H1 (cell line): ENCODE data around the gene DAW1. TPM values are rescaled to one million over a fixed set of nuclear protein-coding genes. Genes with fewer than 3 reads are reported as not detected.
A peak's percentile ranks its signal among the peaks of the same experiment; 100 is the strongest.

ENCODE experiments used
- CTCF ChIA-PET: fragments of 300-600 bp; sonication (Branson Sonifier 250); formaldehyde crosslinking; loops from one replicate; lab custom pipeline; 2021; ENCODE audit not compliant: partially characterized antibody; lab: Charles Lee
- POLR2A ChIA-PET: fragments of 300-600 bp; sonication (Branson Sonifier 250); formaldehyde crosslinking; loops from one replicate; lab custom pipeline; 2021; ENCODE audit warnings: inconsistent platforms; ENCODE audit not compliant: partially characterized antibody; lab: Charles Lee
- DNase-seq, 2 experiments: peaks; one replicate each; pipeline versions ENCODE4 v3.0.0 to v3.0.0-alpha.2; 2010 to 2022; ENCODE audit warnings: low spot score in 2 of 2, low read depth in 1 of 2, mixed read lengths in 1 of 2
- FAIRE-seq: peaks from 2 replicates; lab custom pipeline; 2011; peaks lifted over from hg19 to GRCh38; lab: Jason Lieb, UNC
- H2AFZ ChIP-seq: 2 replicates; pipeline ENCODE4 v1.8.1; 2012; ENCODE audit warnings: low read length, inconsistent platforms
- H2AK5ac ChIP-seq: 2 replicates; pipeline ENCODE4 v1.6.1; 2013; ENCODE audit warnings: low read depth, low read length
- H2BK120ac ChIP-seq: replicated peaks from 2 replicates; pipeline ENCODE3; 2013; ENCODE audit warnings: low read depth, low read length, inconsistent platforms
- H2BK12ac ChIP-seq: 2 replicates; pipeline ENCODE4 v1.6.1; 2013; ENCODE audit warnings: low read depth, low read length
- H2BK15ac ChIP-seq: 2 replicates; pipeline ENCODE4 v1.6.1; 2013; ENCODE audit warnings: low read length
- H2BK20ac ChIP-seq: 2 replicates; pipeline ENCODE4 v1.6.1; 2013; ENCODE audit warnings: low read length
- H2BK5ac ChIP-seq: 2 replicates; pipeline ENCODE4 v1.6.1; 2013; ENCODE audit warnings: low read depth, low read length
- H3K14ac ChIP-seq: 2 replicates; pipeline ENCODE4 v1.6.1; 2013; ENCODE audit warnings: inconsistent platforms; ENCODE audit not compliant: insufficient read length
- H3K18ac ChIP-seq: 2 replicates; pipeline ENCODE4 v1.6.1; 2013; ENCODE audit warnings: low read length; ENCODE audit errors: extremely low read depth
- H3K23ac ChIP-seq: 2 replicates; pipeline ENCODE4 v1.6.1; 2013; ENCODE audit warnings: inconsistent platforms; ENCODE audit not compliant: insufficient read length
- H3K23me2 ChIP-seq: 2 replicates; pipeline ENCODE4 v1.6.1; 2013; ENCODE audit warnings: low read depth, low read length
- H3K27ac ChIP-seq: 2 replicates; pipeline ENCODE4 v1.6.1; 2011; ENCODE audit warnings: low read depth, low read length, inconsistent platforms
- H3K27me3 ChIP-seq, 4 experiments: replicated peaks in 1 of 4; 1 replicate in 1 of 4; 2 replicates in 3 of 4; pipeline versions ENCODE4 v1.6.1 to v1.8.1; 2011 to 2013; ENCODE audit warnings: low read length in 3 of 4, mild to moderate bottlenecking in 3 of 4, inconsistent platforms in 2 of 4, mixed read lengths in 2 of 4, moderate library complexity in 1 of 4; ENCODE audit not compliant: control insufficient read depth in 3 of 4, insufficient read depth in 3 of 4; ENCODE audit errors: extremely low read depth in 1 of 4
- H3K36me3 ChIP-seq, 4 experiments: 2 replicates each; pipeline versions ENCODE4 v1.6.1 to v1.8.1; 2011 to 2013; ENCODE audit warnings: mild to moderate bottlenecking in 4 of 4, low read length in 3 of 4, moderate library complexity in 2 of 4, control low read depth in 1 of 4, inconsistent platforms in 1 of 4; ENCODE audit not compliant: insufficient read depth in 4 of 4, control insufficient read depth in 2 of 4
- H3K4ac ChIP-seq: replicated peaks from 2 replicates; pipeline ENCODE3; 2013; ENCODE audit warnings: low read length, low read depth, mixed read lengths, inconsistent platforms; ENCODE audit not compliant: insufficient read length
- H3K4me1 ChIP-seq, 4 experiments: replicated peaks in 1 of 4; 1 replicate in 1 of 4; 2 replicates in 3 of 4; pipeline versions ENCODE4 v1.6.1 to v1.8.1; 2011 to 2013; ENCODE audit warnings: low read length in 3 of 4, inconsistent platforms in 2 of 4, mixed read lengths in 1 of 4; ENCODE audit not compliant: insufficient read depth in 4 of 4, control insufficient read depth in 3 of 4
- H3K4me2 ChIP-seq, 2 experiments: 2 replicates each; pipeline versions ENCODE4 v1.6.1 to v1.8.1; 2011 to 2013; ENCODE audit warnings: low read depth in 2 of 2, low read length in 2 of 2, control low read depth in 1 of 2, inconsistent platforms in 1 of 2, mild to moderate bottlenecking in 1 of 2; ENCODE audit not compliant: insufficient read depth in 1 of 2
- H3K4me3 ChIP-seq, 4 experiments: fragments of 200-600, 300-600 bp in 1 of 4; sonication (generic), shearing (Covaris generic), sonication (Bioruptor Twin) in 1 of 4; 2 replicates each; pipeline versions ENCODE4 v1.5.1 to v1.8.1; 2011 to 2016; ENCODE audit warnings: low read length in 4 of 4, low read depth in 3 of 4, control low read depth in 2 of 4, inconsistent platforms in 2 of 4, mild to moderate bottlenecking in 2 of 4, mixed read lengths in 1 of 4, moderate library complexity in 1 of 4; ENCODE audit not compliant: insufficient read depth in 2 of 4; ENCODE audit errors: extremely low read depth in 1 of 4
- H3K56ac ChIP-seq: replicated peaks from 2 replicates; pipeline ENCODE3; 2013; ENCODE audit warnings: low read depth, mild to moderate bottlenecking, mixed read lengths, low read length, inconsistent platforms; ENCODE audit not compliant: insufficient read length
- H3K79me1 ChIP-seq: 2 replicates; pipeline ENCODE4 v1.6.1; 2013; ENCODE audit warnings: low read depth, low read length, control low read depth
- H3K79me2 ChIP-seq, 2 experiments: 2 replicates each; pipeline versions ENCODE4 v1.6.1 to v1.8.1; 2012 to 2013; ENCODE audit warnings: low read length in 2 of 2, mild to moderate bottlenecking in 2 of 2, inconsistent platforms in 1 of 2; ENCODE audit not compliant: insufficient read depth in 2 of 2, control insufficient read depth in 1 of 2
- H3K9ac ChIP-seq, 4 experiments: replicated peaks in 1 of 4; 1 replicate in 1 of 4; 2 replicates in 3 of 4; pipeline versions ENCODE4 v1.6.1 to v1.8.1; 2011 to 2013; ENCODE audit warnings: low read depth in 3 of 4, low read length in 3 of 4, control low read depth in 2 of 4, mild to moderate bottlenecking in 2 of 4, moderate library complexity in 2 of 4, inconsistent platforms in 1 of 4; ENCODE audit errors: extremely low read depth in 1 of 4
- H3K9me3 ChIP-seq, 2 experiments: 2 replicates each; pipeline versions ENCODE4 v1.6.1 to v1.8.1; 2012 to 2013; ENCODE audit warnings: mild to moderate bottlenecking in 2 of 2, moderate library complexity in 2 of 2, control low read depth in 1 of 2, inconsistent platforms in 1 of 2, low read depth in 1 of 2, low read length in 1 of 2, mixed read lengths in 1 of 2; ENCODE audit not compliant: insufficient read depth in 2 of 2
- H4K20me1 ChIP-seq, 2 experiments: replicated peaks in 1 of 2; 2 replicates each; pipeline versions ENCODE3 to v1.8.1; 2011 to 2013; ENCODE audit warnings: inconsistent platforms in 2 of 2, low read length in 2 of 2, mild to moderate bottlenecking in 1 of 2; ENCODE audit not compliant: insufficient read depth in 2 of 2, control insufficient read depth in 1 of 2
- H4K5ac ChIP-seq: 2 replicates; pipeline ENCODE4 v1.6.1; 2013; ENCODE audit warnings: low read length, low read depth, mixed read lengths, inconsistent platforms; ENCODE audit not compliant: insufficient read length
- H4K8ac ChIP-seq: 2 replicates; pipeline ENCODE4 v1.8.0; 2013; ENCODE audit warnings: mild to moderate bottlenecking, moderate library complexity, low read length, inconsistent platforms; ENCODE audit not compliant: insufficient read depth; ENCODE audit errors: extremely low read depth
- H4K91ac ChIP-seq: replicated peaks from 2 replicates; pipeline ENCODE3; 2013; ENCODE audit warnings: low read length, mixed read lengths, inconsistent platforms; ENCODE audit not compliant: insufficient read length
- ASH2L ChIP-seq: fragments of 200-600, 300-600 bp; sonication (generic); IDR thresholded peaks from one replicate; pipeline ENCODE4 v1.7.1; 2017; ENCODE audit warnings: low read length
- BACH1 ChIP-seq: IDR thresholded peaks from 2 replicates; pipeline ENCODE4 v1.6.1; 2012; ENCODE audit warnings: low read length, improper control_type of control experiment
- EZH2 ChIP-seq: fragments of 200-600 bp; sonication (generic); IDR thresholded peaks from 2 replicates; pipeline ENCODE4 v1.7.1; 2012; ENCODE audit warnings: low read depth, mild to moderate bottlenecking, moderate library complexity, low read length, inconsistent platforms; ENCODE audit not compliant: severe bottlenecking
- FOSL1 ChIP-seq: IDR thresholded peaks from 2 replicates; pipeline ENCODE4 v1.6.1; 2011; ENCODE audit warnings: mild to moderate bottlenecking, low read depth, low read length, moderate library complexity; ENCODE audit not compliant: insufficient read depth
- RXRA ChIP-seq: IDR thresholded peaks from 2 replicates; pipeline ENCODE4 v1.6.1; 2011; ENCODE audit warnings: low read depth, mild to moderate bottlenecking, low read length, moderate library complexity; ENCODE audit not compliant: insufficient read depth
- SIRT6 ChIP-seq: IDR thresholded peaks from one replicate; pipeline ENCODE4 v1.7.1; 2012; ENCODE audit warnings: low read length, inconsistent platforms
- TBP ChIP-seq: IDR thresholded peaks from 2 replicates; pipeline ENCODE4 v1.6.1; 2011; ENCODE audit warnings: low read depth, low read length, improper control_type of control experiment
- WGBS, 2 experiments: shearing (Covaris generic) in 1 of 2; methylation state at CpG; one replicate each; pipeline versions ENCODE4 v1.1.6 to v1.1.7; 2013 to 2015; ENCODE audit warnings: low lambda C conversion rate in 2 of 2, mixed read lengths in 2 of 2, inconsistent platforms in 1 of 2, low coverage in 1 of 2, missing lambda C conversion rate in 1 of 2; ENCODE audit not compliant: insufficient replicate concordance in 2 of 2, insufficient coverage in 1 of 2, insufficient read length in 1 of 2; ENCODE audit errors: extremely low coverage in 1 of 2, missing lambda C conversion rate in 1 of 2; 5-methylcytosine and 5-hydroxymethylcytosine counted together
- polyA plus RNA-seq, 7 experiments: library from polyadenylated mRNA; depleted of rRNA in 3 of 7; stranded (reverse) in 5 of 7; unstranded in 2 of 7; fragments of >200 nt in 5 of 7; fragments of 200-250 nt in 2 of 7; gene quantifications; 1 replicate in 5 of 7; 2 replicates in 1 of 7; 4 replicates in 1 of 7; pipeline versions ENCODE4 v1.2.1 to v1.2.3, GENCODE V29; 2011 to 2013; ENCODE audit warnings: missing spikeins in 2 of 7, mixed read lengths in 2 of 7
- total RNA-seq: library from RNA; stranded (reverse); fragmentation: NEBNext Ultra II Directional; extraction: Animal tissue kit (Norgen Biotek cat#: 25700); gene quantifications from 2 replicates; pipeline ENCODE4 v1.2.1, GENCODE V29; 2021
- TF ChIP-seq, protein P1 (sequence below), 3 experiments: IDR thresholded peaks; 1 replicate in 2 of 3; 2 replicates in 1 of 3; pipeline versions ENCODE4 v1.5.1 to v1.6.1; 2011; ENCODE audit warnings: low read length in 3 of 3, mild to moderate bottlenecking in 3 of 3, inconsistent platforms in 2 of 3, low read depth in 1 of 3, moderate library complexity in 1 of 3; ENCODE audit not compliant: insufficient read depth in 1 of 3; ENCODE audit errors: control extremely low read depth in 1 of 3
- TF ChIP-seq, protein P2 (sequence below): IDR thresholded peaks from 2 replicates; pipeline ENCODE4 v1.6.1; 2011; ENCODE audit warnings: low read length, improper control_type of control experiment

The DAW1 gene
- total and polyA plus RNA-seq, 2 of the 8 experiments (the other 6 are each of a cell fraction or from before 2014, with no cell fraction given), result 0.44 to 1.4 TPM

DNA sequence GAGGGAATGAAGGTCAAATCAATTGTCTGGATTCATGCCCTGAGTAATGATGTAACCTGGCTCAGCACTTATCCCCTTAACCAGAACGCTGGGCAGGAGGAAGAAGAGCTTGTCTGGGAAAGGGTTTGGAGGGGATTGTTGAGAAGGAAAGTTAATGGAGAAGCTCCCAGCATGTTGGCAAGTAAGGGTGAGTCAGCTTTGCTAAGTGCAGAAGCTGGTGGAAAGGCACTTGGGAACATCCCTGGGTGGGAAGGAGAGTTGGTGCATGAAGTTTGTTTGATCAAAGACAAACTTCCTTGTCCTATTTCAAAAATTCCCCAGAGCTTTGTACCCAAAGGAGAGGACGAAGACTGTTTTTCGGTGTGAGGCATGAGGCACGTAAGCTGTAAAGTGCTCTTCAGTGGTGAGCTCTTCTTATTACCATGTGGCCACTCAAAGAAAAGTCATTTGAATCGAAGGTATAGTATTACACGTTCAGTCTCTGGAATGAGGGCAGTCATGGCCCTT is 17.6 kb upstream of the DAW1 start:
- Histone ChIP-seq H3K18ac (no peak overlapping the region; the same call in 1 of the 2 replicates), H3K27me3 (no peaks in the 10 kb centered on the region), H2BK20ac (no peak overlapping the region), H4K5ac (no peak overlapping the region), H3K9ac (no peak overlapping the region), H4K8ac (no peak overlapping the region), H4K20me1 (no peaks in the 10 kb centered on the region), H3K14ac (no peak overlapping the region), H2BK5ac (no peak overlapping the region), H2AFZ (0 out of 2 replicates have a peak overlapping the region, but pooled peaks have one; percentile 38), H3K4me1 (no peaks in the 10 kb centered on the region), H2BK120ac (no peak overlapping the region), H2BK12ac (no peak overlapping the region), H2AK5ac (no peak overlapping the region), H2BK15ac (no peak overlapping the region), H3K36me3 (no peaks in the 10 kb centered on the region), H3K56ac (no peak overlapping the region), H3K4me3 (no peak overlapping the region), H3K4me2 (no peak overlapping the region), H3K4ac (no peak overlapping the region), H3K23me2 (no peaks in the 10 kb centered on the region; the same call in 1 of the 2 replicates), H3K79me2 (no peaks in the 10 kb centered on the region), H3K79me1 (no peaks in the 10 kb centered on the region), H3K27ac (no peak overlapping the region), H3K9me3 (no peaks in the 10 kb centered on the region), H4K91ac (no peak overlapping the region), H3K23ac (no peak overlapping the region)
- ChIA-PET POLR2A (no interaction called here), CTCF (interaction anchor here (0.6 to 1.7 kb wide), 5 partner anchors 9 to 195 kb away, joined by 3 to 16 read pairs (median 3); no protein-coding TSS in a partner anchor)
- TF ChIP-seq BACH1 (no peak), ASH2L (no peak), SIRT6 (no peak), EZH2 (no peak), TBP (no peak), RXRA (no peak), FOSL1 (no peak)
- TF ChIP-seq, protein P1, sequence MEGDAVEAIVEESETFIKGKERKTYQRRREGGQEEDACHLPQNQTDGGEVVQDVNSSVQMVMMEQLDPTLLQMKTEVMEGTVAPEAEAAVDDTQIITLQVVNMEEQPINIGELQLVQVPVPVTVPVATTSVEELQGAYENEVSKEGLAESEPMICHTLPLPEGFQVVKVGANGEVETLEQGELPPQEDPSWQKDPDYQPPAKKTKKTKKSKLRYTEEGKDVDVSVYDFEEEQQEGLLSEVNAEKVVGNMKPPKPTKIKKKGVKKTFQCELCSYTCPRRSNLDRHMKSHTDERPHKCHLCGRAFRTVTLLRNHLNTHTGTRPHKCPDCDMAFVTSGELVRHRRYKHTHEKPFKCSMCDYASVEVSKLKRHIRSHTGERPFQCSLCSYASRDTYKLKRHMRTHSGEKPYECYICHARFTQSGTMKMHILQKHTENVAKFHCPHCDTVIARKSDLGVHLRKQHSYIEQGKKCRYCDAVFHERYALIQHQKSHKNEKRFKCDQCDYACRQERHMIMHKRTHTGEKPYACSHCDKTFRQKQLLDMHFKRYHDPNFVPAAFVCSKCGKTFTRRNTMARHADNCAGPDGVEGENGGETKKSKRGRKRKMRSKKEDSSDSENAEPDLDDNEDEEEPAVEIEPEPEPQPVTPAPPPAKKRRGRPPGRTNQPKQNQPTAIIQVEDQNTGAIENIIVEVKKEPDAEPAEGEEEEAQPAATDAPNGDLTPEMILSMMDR (IDR thresholded peaks at IDR 0.05; ENCODE audit: control extremely low read depth in 1 of 3, insufficient read depth in 1 of 3, low read depth in 1 of 3, low read length in 3 of 3), result no peak
- TF ChIP-seq, protein P2, sequence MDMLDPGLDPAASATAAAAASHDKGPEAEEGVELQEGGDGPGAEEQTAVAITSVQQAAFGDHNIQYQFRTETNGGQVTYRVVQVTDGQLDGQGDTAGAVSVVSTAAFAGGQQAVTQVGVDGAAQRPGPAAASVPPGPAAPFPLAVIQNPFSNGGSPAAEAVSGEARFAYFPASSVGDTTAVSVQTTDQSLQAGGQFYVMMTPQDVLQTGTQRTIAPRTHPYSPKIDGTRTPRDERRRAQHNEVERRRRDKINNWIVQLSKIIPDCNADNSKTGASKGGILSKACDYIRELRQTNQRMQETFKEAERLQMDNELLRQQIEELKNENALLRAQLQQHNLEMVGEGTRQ, result no peak
- DNase-seq, result no peak
- WGBS, 2 experiments, result 79% methylated on average over 6 of the region's 6 CpGs; no CpG with 5 or more reads in 1 of the 2 experiments
- no peak for FAIRE-seq
